ENCODE results near the gene KLHL33. TPM values are rescaled to one million over a fixed set of nuclear protein-coding genes. Genes with fewer than 3 reads are reported as not detected.

The KLHL33 gene
- total and polyA plus RNA-seq, 2 donors from 2014 or later = 0.24 to 0.72 TPM

- TF ChIP-seq CTCF (IDR thresholded peaks at IDR 0.05; ENCODE audit: borderline replicate concordance, extremely low read depth, insufficient read depth) = no peak
- DNase-seq = no peak
- FAIRE-seq = no peak
Observed at GRCh38 chr14:20477211-20477876, 41.4 kb upstream of the KLHL33 start.

GRCh38 chr14:20476776-20477175 is 40.8 kb upstream of the KLHL33 start:
- intact Hi-C loops (cut with DNase I) = no loop called here
- FAIRE-seq = no peak

More at GRCh38 chr14:20477211-20477876, 41.4 kb upstream of the KLHL33 start:
- H3K4me3 ChIP-seq (ENCODE audit: low read length in 3 of 3) = no peak overlapping the region
- no peaks in the 10 kb centered on the region for H3K27me3 ChIP-seq (ENCODE audit: control insufficient read depth, insufficient read depth, low read length)
- H3K36me3 ChIP-seq (ENCODE audit: control insufficient read depth in 2 of 3, insufficient read depth in 3 of 3, low read length in 3 of 3) = peaks cover 0 to 45% (median 37%) of the 10 kb centered on the region in 3 donors
- no peaks in the 10 kb centered on the region for H3K9me3 ChIP-seq (ENCODE audit: control insufficient read depth in 2 of 3, insufficient read depth in 1 of 3, low read length in 3 of 3)
- peaks cover 0 to 11% (median 7%) of the 10 kb centered on the region in 3 donors for H3K4me1 ChIP-seq (ENCODE audit: control insufficient read depth in 2 of 3, insufficient read depth in 2 of 3, low read depth in 1 of 3, low read length in 3 of 3)
- H3K27ac ChIP-seq (ENCODE audit: low read depth in 2 of 2, low read length in 2 of 2) = peak overlapping the region; percentile 1 to 45
- intact Hi-C loops (cut with DNase I) = no loop called here
- H3K9ac ChIP-seq (ENCODE audit: low read length in 3 of 3) = no peak overlapping the region

GRCh38 chr14:20472536-20473169 is 36.7 kb upstream of the KLHL33 start:
- Histone ChIP-seq H3K4me3 (ENCODE audit: low read length in 3 of 3) (peak overlapping the region in 2 of 3 donors; percentile 13 to 53), H3K36me3 (ENCODE audit: control insufficient read depth in 2 of 3, insufficient read depth in 3 of 3, low read length in 3 of 3) (peaks cover 0 to 39% (median 33%) of the 10 kb centered on the region in 3 donors), H3K9ac (ENCODE audit: low read length in 3 of 3) (peak overlapping the region in 1 of 3 donors; percentile 71), H3K9me3 (ENCODE audit: control insufficient read depth in 2 of 3, insufficient read depth in 1 of 3, low read length in 3 of 3) (no peaks in the 10 kb centered on the region), H3K27ac (ENCODE audit: low read depth in 2 of 2, low read length in 2 of 2) (peak overlapping the region; percentile 78), H3K27me3 (ENCODE audit: control insufficient read depth, insufficient read depth, low read length) (no peaks in the 10 kb centered on the region), H3K4me1 (ENCODE audit: control insufficient read depth in 2 of 3, insufficient read depth in 2 of 3, low read depth in 1 of 3, low read length in 3 of 3) (peaks cover 0 to 19% (median 14%) of the 10 kb centered on the region in 3 donors)
- DNase-seq = peak in 1 of 5 donors; percentile 16
- FAIRE-seq = no peak
- intact Hi-C loops (cut with DNase I) = no loop called here
- no peak for TF ChIP-seq CTCF (IDR thresholded peaks at IDR 0.05; ENCODE audit: borderline replicate concordance, extremely low read depth, insufficient read depth)

More at GRCh38 chr14:20476776-20477175, 40.8 kb upstream of the KLHL33 start:
- DNase-seq = no peak
- H3K36me3 ChIP-seq (ENCODE audit: control insufficient read depth in 2 of 3, insufficient read depth in 3 of 3, low read length in 3 of 3) = peaks cover 0 to 45% (median 37%) of the 10 kb centered on the region in 3 donors
- no peak overlapping the region for H3K4me3 ChIP-seq (ENCODE audit: low read length in 3 of 3)
- peaks cover 0 to 11% (median 10%) of the 10 kb centered on the region in 3 donors for H3K4me1 ChIP-seq (ENCODE audit: control insufficient read depth in 2 of 3, insufficient read depth in 2 of 3, low read depth in 1 of 3, low read length in 3 of 3)
- H3K27me3 ChIP-seq (ENCODE audit: control insufficient read depth, insufficient read depth, low read length) = no peaks in the 10 kb centered on the region
- TF ChIP-seq CTCF (IDR thresholded peaks at IDR 0.05; ENCODE audit: borderline replicate concordance, extremely low read depth, insufficient read depth) = no peak
- no peak overlapping the region for H3K9ac ChIP-seq (ENCODE audit: low read length in 3 of 3)
- H3K27ac ChIP-seq (ENCODE audit: low read depth in 2 of 2, low read length in 2 of 2) = peak overlapping the region in 1 of 2 donors; percentile 45
- H3K9me3 ChIP-seq (ENCODE audit: control insufficient read depth in 2 of 3, insufficient read depth in 1 of 3, low read length in 3 of 3) = no peaks in the 10 kb centered on the region

Data from kidney (tissue), 14 donors.